ES-I3 (cell line): ENCODE measurements around the gene RAD51B.
"Not testable (repeated sequence)": the region's sequence is repeated elsewhere in the genome, so short reads cannot be mapped to it uniquely, and the experiment has no call there.

Experiments
- H3K36me3 ChIP-seq: 2 replicates; pipeline ENCODE4 v1.6.1; 2013; ENCODE audit warnings: mild to moderate bottlenecking, low read length, control low read depth, moderate library complexity; ENCODE audit not compliant: insufficient read depth
- H3K4me1 ChIP-seq: 2 replicates; pipeline ENCODE4 v1.6.1; 2013; ENCODE audit warnings: mild to moderate bottlenecking, control low read depth, low read length; ENCODE audit not compliant: insufficient read depth
- H3K9ac ChIP-seq: 2 replicates; pipeline ENCODE4 v1.6.1; 2013; ENCODE audit warnings: low read depth, mild to moderate bottlenecking, low read length, moderate library complexity
- H3K9me3 ChIP-seq: 2 replicates; pipeline ENCODE4 v1.6.1; 2013; ENCODE audit warnings: mild to moderate bottlenecking, low read length, moderate library complexity; ENCODE audit not compliant: control insufficient read depth, insufficient read depth

Gene RAD51B

DNA sequence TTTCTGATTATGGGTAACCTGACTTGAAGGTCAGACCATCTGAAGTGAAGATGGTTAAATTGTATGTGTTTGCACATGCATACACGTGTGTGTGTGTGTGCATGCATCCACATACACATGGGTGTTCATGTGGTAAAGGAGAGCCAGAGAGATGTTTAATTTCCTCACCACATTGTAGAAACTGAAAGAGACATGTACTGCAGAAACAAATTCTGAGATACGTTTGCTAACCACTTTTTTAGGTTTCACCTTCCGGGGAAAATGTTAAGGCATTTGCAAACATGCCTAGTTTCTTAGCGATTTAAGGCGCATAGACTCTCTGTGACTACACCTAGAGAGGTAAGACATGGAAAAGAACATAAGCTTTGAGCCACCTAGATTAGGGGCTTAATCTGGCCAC, 362.9 kb downstream of the RAD51B start:
- peaks cover 20% of the 10 kb centered on the region for H3K4me1 ChIP-seq
- H3K9ac ChIP-seq: no peak overlapping the region
- no peaks in the 10 kb centered on the region for H3K9me3 ChIP-seq
- H3K36me3 ChIP-seq: no peaks in the 10 kb centered on the region

DNA sequence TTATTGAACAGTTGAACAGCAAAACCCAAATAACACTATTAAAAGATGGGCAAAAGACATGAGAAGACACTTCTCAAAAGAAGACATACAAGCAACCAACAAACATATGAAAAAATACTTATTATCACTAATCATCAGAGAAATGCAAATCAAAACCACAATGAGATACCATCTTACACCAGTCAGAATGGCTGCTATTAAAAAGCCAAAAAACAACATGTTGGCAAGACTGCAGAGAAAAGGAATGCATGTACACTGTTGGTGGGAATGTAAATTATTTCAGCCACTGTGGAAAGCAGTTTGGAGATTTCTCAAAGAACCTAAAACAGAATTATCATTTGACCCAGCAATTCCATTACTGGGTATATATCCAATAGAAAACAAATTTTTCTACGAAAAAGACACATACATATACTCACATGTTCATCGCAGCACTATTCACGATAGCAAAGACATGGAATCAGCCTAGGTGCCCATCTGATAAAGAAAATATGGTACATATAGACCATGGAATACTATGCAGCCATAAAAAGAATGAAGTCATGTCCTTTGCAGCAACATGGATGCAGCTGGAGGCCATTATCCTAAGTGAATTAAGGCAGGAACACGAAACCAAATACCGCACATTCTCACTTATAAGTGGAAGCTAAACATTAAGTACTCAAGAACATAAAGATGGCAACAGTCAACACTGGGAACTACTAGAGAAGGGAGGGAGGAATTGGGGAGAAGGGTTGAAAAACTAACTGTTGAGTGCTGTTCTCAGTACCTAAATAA, 367.1 kb downstream of the RAD51B start:
- not testable (repeated sequence) for H3K9me3 ChIP-seq, H3K4me1 ChIP-seq

DNA sequence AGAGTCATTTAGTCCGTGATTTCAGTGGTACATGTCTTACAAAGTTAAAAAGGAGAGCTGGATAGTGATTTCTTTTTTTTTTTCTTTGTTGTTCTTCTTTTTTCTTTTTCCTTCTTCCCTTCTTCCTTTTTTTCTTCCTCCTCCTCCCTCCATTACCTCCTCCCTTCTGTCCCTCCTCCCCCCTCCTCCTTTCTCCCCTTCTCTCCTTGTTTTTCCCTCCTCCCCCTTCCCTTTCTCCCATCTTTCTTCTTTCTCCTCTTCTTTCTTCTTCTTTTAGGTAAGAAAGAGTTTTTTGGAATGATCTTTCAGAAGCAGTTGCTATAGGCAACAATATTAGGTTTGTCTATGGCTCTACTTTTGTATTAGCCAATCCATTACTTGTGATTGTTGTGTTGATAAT, 368.6 kb downstream of the RAD51B start:
- no peaks in the 10 kb centered on the region for H3K9me3 ChIP-seq
- H3K9ac ChIP-seq: no peak overlapping the region

More for the DNA sequence above, 367.1 kb downstream of the RAD51B start:
- not testable (repeated sequence) for H3K9ac ChIP-seq, H3K36me3 ChIP-seq

DNA sequence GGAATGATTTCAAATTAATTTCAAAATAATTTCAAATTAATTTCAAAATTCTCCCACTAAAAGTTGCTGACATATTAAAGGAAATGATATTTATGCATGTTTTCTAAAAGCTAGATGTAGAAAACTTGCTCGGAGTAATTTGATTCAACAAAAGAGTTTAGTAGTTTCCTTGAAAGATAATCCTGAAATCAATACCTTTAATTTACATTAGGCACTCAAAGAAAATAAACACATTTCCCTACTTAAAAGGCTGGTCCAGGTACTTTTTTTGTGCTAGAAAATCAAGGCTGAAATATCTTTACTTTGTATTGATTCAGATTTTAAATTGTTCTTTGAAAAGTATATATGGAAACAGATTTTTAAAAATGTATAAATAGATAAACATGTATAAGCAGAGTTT, 370.5 kb downstream of the RAD51B start:
- no peak overlapping the region for H3K9ac ChIP-seq
- peaks cover 3% of the 10 kb centered on the region; the same call in 1 of the 2 replicates for H3K4me1 ChIP-seq
- no peaks in the 10 kb centered on the region for H3K9me3 ChIP-seq
- H3K36me3 ChIP-seq: no peaks in the 10 kb centered on the region

More for the DNA sequence above, 368.6 kb downstream of the RAD51B start:
- Histone ChIP-seq H3K4me1 (peaks cover 1% of the 10 kb centered on the region; the same call in 1 of the 2 replicates), H3K36me3 (no peaks in the 10 kb centered on the region)

DNA sequence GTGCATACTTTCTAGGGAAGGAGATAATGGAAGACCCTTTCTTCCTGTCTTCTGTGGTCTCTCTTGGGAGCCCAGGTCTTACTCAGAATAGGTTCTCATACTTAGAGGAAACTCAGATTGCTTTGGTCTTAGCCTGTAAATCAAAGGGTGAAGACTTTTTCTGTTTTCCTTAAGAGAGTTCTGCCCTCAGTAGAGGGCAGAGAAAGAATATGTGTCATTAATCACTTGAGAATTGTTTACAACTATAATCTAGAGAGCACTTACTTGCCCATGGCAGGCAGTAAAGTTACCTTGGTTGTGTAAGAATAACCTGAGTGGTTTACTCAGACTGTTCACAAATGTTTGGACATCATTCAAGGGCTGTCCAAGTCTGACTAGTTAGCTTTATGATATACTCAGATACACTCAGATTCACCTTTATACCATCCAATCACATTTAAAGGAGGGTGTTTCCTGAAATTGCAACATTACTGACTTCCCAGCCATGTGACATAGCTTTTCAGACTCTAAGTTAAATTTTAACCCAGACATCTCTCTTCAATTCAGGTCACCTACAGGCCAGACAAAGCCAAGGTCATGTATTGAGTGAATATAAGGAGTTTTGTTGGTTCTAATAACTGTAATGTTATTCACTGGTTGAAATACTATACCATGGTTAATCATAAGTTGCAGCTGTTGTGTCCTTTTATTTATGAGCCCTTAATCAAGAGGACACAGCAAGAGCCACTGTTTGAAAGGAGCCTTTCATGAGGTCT, 372.2 kb downstream of the RAD51B start:
- H3K9ac ChIP-seq: no peak overlapping the region
- H3K36me3 ChIP-seq: no peaks in the 10 kb centered on the region
- peaks cover 3% of the 10 kb centered on the region; the same call in 1 of the 2 replicates for H3K4me1 ChIP-seq
- H3K9me3 ChIP-seq: no peaks in the 10 kb centered on the region

DNA sequence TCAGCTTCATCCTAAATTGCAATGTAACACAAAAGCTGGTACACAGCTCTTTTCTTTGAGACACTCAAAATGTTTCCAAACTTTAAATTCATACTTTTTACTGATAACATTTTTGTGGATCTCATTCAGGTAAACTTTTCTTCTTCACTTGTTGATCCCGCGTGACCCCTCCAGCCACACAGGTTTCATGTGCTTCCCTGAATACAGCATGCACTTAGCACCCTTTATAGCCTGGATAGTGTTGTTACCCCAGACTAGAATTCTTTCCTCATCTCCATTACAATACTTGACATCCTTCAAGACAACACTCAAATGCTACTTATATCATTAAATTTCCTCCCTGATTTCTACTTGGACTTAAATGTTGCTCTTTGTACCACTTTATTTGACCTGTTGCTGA, 373.4 kb downstream of the RAD51B start:
- peaks cover 8% of the 10 kb centered on the region; the same call in 1 of the 2 replicates for H3K4me1 ChIP-seq
- H3K9me3 ChIP-seq: no peaks in the 10 kb centered on the region
- H3K36me3 ChIP-seq: no peaks in the 10 kb centered on the region
- no peak overlapping the region for H3K9ac ChIP-seq

DNA sequence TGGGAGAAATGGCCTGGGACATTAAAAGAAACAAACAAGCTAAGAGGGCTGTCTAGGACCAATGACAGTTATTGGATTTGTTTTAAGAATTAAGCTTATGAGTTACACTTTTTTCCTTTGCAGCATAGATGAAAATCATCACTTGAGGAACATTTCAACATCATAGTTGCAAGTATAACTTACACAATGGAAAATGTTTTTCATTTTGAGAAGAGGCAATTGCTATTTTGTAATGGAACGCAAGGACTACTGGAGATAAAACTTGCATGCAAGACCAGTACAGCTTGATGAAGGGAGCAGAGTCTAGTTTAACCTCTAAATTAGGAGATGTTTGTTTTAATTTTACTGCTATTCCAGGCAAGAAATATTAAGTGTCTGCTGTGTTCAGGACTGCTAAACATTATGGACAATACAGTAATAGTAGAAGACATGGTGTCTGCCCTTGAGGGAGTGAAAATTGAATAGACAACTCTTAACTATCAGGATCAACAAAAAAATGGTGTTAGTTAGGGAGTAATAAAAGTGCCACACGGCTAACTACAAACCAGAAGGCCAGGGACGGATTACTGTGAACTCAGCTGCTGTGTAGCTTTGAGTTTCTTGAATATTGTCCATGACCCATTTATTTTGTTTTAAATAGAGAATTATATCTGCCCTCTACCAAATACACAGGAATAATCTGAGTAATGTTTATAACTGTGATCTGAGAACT, 374.5 kb downstream of the RAD51B start:
- Histone ChIP-seq H3K4me1 (peaks cover 14% of the 10 kb centered on the region), H3K36me3 (no peaks in the 10 kb centered on the region), H3K9me3 (no peaks in the 10 kb centered on the region), H3K9ac (no peak overlapping the region)

DNA sequence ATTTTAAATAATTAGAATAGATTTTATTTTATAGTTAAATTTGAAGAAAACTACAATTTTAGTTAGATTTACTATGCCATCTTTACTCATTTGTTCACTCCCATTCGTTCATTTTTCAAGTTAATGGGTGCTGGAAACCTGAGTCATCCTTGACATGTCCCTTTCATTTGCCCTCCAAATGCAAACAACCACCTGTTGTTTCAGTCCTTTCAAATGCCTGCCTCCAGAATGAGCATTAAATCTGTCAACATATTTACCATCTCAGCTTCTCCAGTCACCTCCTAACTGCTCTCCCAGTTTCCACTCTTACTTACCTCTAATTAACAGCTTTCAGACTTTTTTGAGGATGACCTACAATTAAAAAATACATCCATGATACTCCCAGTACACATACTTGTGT, 375.5 kb downstream of the RAD51B start:
- H3K4me1 ChIP-seq: peaks cover 24% of the 10 kb centered on the region

DNA sequence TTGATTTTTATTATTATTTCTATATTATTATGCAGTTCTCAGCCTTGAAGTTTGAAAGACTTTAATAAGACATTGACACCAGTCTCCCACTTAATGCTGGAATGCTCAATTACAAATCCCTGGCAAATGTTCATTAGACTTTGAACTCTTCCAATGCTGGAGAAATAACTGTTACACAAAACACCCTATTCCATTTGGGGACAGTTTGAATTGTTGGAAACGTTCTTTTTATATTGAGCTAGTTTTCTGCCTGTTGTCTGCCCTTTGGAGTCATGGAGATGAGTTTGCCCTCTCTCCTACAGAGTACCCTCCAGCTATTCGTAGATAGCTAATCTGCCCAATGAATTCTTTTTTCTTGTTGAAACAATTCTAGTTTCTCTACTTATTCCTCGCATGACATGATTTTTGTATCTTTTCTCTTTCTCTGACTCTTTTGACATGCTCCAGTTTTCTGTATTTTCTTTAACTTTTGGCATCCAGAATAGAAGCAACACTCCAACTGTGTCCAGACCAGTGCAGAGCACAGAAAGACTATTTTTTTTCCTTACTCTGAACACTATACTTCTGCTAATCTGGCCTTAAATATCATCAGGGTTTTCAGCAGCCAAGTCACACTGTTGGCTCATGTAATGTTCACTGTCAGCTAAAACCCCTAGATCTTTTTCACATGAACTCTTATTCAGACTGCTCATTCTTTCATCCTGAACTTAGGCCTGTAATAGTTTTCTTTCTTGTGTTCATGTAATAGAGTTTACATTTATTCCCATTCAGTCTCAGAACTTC, 379.3 kb downstream of the RAD51B start:
- Histone ChIP-seq H3K4me1 (peaks cover 22% of the 10 kb centered on the region), H3K9me3 (no peaks in the 10 kb centered on the region), H3K9ac (no peak overlapping the region), H3K36me3 (no peaks in the 10 kb centered on the region)

More for the DNA sequence above, 375.5 kb downstream of the RAD51B start:
- H3K9ac ChIP-seq: no peak overlapping the region
- no peaks in the 10 kb centered on the region for H3K9me3 ChIP-seq
- H3K36me3 ChIP-seq: no peaks in the 10 kb centered on the region

DNA sequence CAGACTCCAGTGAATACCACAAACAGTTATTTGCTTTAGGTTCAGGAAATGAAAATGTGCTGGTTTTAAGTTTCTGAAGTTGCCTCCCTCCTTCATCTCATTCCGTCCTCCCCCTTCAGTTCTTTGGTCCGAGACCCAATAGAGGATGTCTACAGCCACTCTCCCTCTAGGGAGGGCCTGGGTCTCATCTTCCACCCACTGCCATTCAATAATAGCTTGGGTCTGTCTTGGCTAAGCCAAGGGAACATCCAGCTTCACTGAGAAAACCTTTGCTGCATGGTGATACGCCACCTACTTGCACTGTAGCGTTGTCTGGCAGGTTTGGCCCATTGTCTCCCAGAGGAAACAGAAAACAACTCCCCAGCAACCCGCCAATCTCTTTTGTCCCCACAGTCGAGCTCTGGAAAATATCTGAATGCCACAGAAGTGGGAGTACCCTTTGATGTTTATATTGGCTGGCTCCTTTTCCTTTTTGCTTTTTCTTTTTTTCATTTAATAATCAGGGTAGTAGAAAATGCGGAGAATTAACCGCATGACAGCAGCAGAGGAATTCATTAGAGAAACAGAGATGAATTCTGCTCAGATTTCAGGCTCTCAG, 380.1 kb downstream of the RAD51B start:
- Histone ChIP-seq H3K4me1 (peaks cover 22% of the 10 kb centered on the region), H3K36me3 (no peaks in the 10 kb centered on the region), H3K9ac (no peak overlapping the region), H3K9me3 (no peaks in the 10 kb centered on the region)

DNA sequence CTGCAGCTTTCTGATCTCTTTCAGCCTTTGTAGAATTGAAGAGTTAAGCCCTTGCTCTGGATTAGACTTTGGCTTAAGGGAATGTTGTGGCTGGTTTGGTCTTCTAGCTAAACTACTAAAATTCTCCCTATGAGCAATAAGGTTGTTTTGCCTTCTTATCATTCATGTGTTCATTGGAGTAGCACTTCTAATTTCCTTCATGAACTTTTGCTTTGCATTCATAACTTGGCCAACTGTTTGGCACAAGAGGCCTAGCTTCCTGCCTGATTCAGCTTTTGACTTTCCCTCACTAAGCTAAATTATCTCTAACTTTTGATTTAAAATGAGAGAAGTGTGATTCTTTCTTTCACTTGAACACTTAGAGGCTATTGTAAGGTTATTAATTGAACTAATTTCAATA, 384.3 kb downstream of the RAD51B start:
- no peaks in the 10 kb centered on the region for H3K36me3 ChIP-seq
- peaks cover 14% of the 10 kb centered on the region for H3K4me1 ChIP-seq
- H3K9ac ChIP-seq: no peak overlapping the region
- H3K9me3 ChIP-seq: no peaks in the 10 kb centered on the region

DNA sequence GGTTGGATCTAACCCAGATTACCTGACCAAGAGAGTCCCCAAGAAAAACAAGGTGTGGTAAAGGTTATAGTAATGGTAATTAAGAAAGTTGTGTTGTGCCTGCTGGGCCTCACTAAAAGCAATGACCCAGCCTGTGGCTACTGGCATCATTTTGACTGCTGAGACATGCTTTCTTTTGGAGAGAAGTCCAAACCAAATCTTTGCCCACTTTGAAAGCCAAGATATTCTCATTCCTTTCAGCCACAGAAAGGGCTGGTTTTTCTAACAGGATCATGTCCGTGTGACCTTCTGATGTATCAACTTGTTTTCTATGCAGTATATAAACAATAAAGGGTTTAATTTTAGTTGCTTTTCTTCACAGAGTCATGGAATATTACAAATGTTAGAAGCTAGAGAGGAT, 388.6 kb downstream of the RAD51B start:
- no peaks in the 10 kb centered on the region for H3K36me3 ChIP-seq
- no peak overlapping the region for H3K9ac ChIP-seq
- H3K4me1 ChIP-seq: no peaks in the 10 kb centered on the region
- H3K9me3 ChIP-seq: no peaks in the 10 kb centered on the region

DNA sequence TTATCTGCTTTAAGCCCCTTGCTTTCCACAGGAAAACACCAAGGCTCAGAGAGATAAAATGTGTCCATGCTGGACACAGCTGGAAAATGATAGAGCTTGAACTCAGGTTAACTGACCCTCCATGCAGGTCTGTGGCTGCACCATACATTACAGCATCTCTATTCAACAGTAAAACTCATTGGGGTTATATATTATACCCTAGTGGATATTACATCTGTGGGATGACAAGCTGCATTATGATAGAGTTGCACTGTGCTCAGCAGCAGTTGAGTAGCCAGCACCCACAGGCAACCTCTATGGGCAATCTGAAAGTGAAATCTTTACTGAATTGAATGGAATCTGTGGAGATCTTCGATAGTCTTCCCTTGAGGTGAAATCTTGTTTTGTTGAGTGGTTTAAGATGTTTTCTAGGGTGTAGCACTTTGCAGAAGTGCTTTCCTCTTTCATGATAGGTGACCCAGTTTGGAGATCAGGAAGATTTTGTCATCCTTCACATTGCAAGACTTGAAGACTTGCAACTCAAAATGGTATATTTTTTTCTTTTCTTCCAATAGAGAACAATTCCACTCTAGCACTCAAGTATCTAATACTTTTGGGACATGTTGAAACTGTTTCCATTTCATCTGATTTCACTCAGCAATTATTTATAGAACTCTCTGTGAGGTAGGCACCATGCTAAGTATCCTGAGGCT, 389.2 kb downstream of the RAD51B start:
- H3K9me3 ChIP-seq: no peaks in the 10 kb centered on the region
- no peaks in the 10 kb centered on the region for H3K4me1 ChIP-seq
- H3K36me3 ChIP-seq: no peaks in the 10 kb centered on the region

More for the DNA sequence above, 389.2 kb downstream of the RAD51B start:
- no peak overlapping the region for H3K9ac ChIP-seq
